Measurements from ENCODE around the gene SCART1. TPM values are rescaled to one million over a fixed set of nuclear protein-coding genes. Genes with fewer than 3 reads are reported as not detected.

SCART1 gene
- total and polyA plus RNA-seq, 2 of the 4 experiments (the other 2 are of a cell fraction), result 0.54 to 2.1 TPM

- CTCF ChIA-PET, result no interaction called here
- H3K4me1 ChIP-seq (ENCODE audit: control insufficient read depth, insufficient read depth, low read length), result no peaks in the 10 kb centered on the region
- dilution Hi-C loops (cut with HindIII; ENCODE audit: low sequenced_read_pairs, unreplicated experiment), result no loop called here
- no peak overlapping the region for H2AK9ac ChIP-seq (replicated peaks; ENCODE audit: low read depth, low read length, poor library complexity)
- H3K27ac ChIP-seq (ENCODE audit: insufficient read depth, low read length), result no peak overlapping the region
- POLR2A ChIA-PET (ENCODE audit: unreplicated experiment), result no interaction called here
- H3K36me3 ChIP-seq (ENCODE audit: control insufficient read depth, insufficient read depth, low read length), result no peaks in the 10 kb centered on the region
- H3K79me1 ChIP-seq (ENCODE audit: low read depth in 1 of 2, low read length in 2 of 2), result no peaks in the 10 kb centered on the region
- WGBS, 2 experiments (ENCODE audit: extremely low coverage in 2 of 2, insufficient read length in 1 of 2), result 33% methylated on average over 1 of the region's 5 CpGs; no CpG with 5 or more reads in 1 of the 2 experiments
- in situ Hi-C loops (cut with MboI; ENCODE audit: low sequenced_read_pairs), result no loop called here
- H3K56ac ChIP-seq (ENCODE audit: extremely low read depth, insufficient read depth, low read length), result no peak overlapping the region
- TF ChIP-seq RFX5 (IDR thresholded peaks at IDR 0.05; ENCODE audit: low read depth, low read length), result no peak
- no peak for TF ChIP-seq CHD1 (IDR thresholded peaks at IDR 0.05; ENCODE audit: low read depth, low read length)
- H3K9ac ChIP-seq (ENCODE audit: low read depth, low read length), result no peak overlapping the region
- H4K8ac ChIP-seq (ENCODE audit: low read depth in 2 of 2, low read length in 2 of 2), result no peak overlapping the region
- H2BK5ac ChIP-seq (ENCODE audit: low read depth, low read length, poor library complexity, severe bottlenecking), result no peak overlapping the region
- no peak overlapping the region for H2BK15ac ChIP-seq (ENCODE audit: low read depth, low read length)
- no peaks in the 10 kb centered on the region for H3K9me1 ChIP-seq (ENCODE audit: insufficient read depth, low read length)
- no peak overlapping the region for H2BK120ac ChIP-seq (ENCODE audit: low read depth, low read length)
- DNase-seq (no peak), ATAC-seq (ENCODE audit: low read depth) (no peak)
- no peak overlapping the region for H3K4me2 ChIP-seq (ENCODE audit: low read depth, low read length)
- H3K18ac ChIP-seq (ENCODE audit: low read depth, low read length), result no peak overlapping the region
- no peak overlapping the region for H3K23ac ChIP-seq (ENCODE audit: low read depth, low read length)
- BruUV-seq (replicated peaks), result no TSS peak
- H2BK20ac ChIP-seq (ENCODE audit: low read depth, low read length), result no peak overlapping the region
- no peak overlapping the region for H2AFZ ChIP-seq (replicated peaks; ENCODE audit: low read length, poor library complexity)
- H3K4me3 ChIP-seq (ENCODE audit: insufficient read depth, low read depth, low read length), result no peak overlapping the region
- no peak overlapping the region for H3K4ac ChIP-seq (ENCODE audit: low read depth, low read length)
- H4K20me1 ChIP-seq (ENCODE audit: insufficient read depth, low read length), result no peaks in the 10 kb centered on the region
- no peak overlapping the region for H3K14ac ChIP-seq (replicated peaks; ENCODE audit: low read depth, low read length)
- no peaks in the 10 kb centered on the region for H3K9me3 ChIP-seq (ENCODE audit: control insufficient read depth, insufficient read depth, low read length)
- no peak overlapping the region for H4K91ac ChIP-seq (ENCODE audit: insufficient read depth, low read depth, low read length)
- no peak overlapping the region for H2AK5ac ChIP-seq (ENCODE audit: low read depth, low read length)
- intact Hi-C loops (cut with micrococcal nuclease), result no loop called here
- no peaks in the 10 kb centered on the region for H3K27me3 ChIP-seq (ENCODE audit: control insufficient read depth, insufficient read depth, low read length)
- H4K5ac ChIP-seq (ENCODE audit: low read depth, low read length), result no peak overlapping the region
These were observed 21.6 kb downstream of the SCART1 start for GRCh38 chr10:133475425-133475734.
